G401.6 (cell line): ENCODE measurements around the gene PUS10.
"Not testable (repeated sequence)": the region's sequence is repeated elsewhere in the genome, so short reads cannot be mapped to it uniquely, and the experiment has no call there.

Source experiments
- FAIRE-seq: peaks from 2 replicates; lab custom pipeline; 2012; peaks lifted over from hg19 to GRCh38; lab: Jason Lieb, UNC

PUS10 gene

DNA sequence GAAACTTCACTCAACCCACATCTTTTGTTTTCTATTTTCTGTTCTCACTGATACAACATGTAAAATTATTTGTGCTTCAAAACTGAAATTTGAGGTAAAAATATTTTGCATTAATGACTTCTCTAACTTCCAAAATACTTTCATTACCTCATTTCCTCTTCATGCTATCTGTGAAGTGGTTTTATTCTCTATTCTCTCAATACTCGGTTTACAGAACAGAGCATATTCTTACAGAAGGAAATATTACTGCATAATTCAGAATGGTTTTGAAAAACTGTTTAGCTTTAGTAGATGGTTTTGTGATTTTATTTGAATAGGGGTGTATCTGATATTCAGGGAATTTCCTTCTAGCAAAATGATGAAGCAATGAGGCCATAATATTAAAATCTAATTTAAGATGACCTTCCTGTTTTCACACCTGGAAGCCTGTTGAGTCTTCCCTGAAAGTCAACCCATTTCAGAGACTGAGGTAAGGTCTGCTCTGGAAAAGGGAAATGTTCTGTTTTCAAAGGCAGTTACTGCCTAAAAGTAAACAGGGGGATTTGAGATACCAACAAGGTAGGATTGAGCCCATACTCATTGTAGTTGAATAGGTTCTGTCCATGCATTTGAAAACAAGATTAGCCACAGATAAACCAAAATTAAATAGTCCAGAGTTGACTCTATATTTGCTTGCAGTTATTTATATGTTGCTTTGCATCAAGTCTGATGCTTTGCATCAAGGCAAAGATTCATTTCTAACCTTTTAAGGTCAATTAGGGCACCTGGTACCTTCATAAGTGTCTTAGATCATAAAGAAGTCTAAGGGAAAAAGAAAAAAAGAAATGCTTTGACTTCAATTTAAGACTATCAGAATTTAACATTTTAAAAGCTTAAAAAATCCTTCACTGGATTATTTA lies 51.3 kb downstream of the PUS10 start:
- FAIRE-seq = no peak

DNA sequence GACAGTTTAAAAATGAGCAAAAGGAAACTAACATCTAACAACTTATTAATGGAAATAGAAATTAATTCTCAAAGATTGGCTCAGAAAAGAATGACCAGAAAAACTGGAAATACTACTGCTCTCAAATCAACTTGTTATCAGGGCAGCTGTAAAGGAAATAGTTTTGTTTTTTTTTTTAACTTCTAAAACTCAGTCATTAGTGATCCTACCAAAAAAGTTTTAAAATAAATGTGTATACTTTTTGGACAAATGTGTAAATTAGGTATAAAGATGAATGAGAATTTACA lies 52.6 kb downstream of the PUS10 start:
- no peak for FAIRE-seq

GRCh38 chr2:60964651-60965498 lies 53.2 kb downstream of the PUS10 start:
- FAIRE-seq = no peak

DNA sequence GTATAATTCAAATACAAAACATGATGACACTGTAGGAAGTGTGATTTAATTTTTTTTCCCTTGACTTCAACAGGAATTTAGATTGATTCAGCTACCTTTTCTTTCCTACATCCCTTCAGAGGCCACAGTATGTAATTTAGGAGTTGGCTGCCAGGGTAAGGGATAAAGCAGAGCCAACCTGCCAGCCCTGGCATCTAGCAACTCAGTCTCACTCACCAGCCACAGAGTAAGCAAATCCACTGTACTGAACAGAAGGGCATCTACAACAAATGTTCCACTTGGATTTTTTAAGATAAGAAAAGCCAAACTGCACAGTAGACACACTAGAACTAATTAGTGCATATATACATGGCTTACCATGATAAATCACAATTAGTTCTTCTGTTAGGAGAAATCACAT lies 54.9 kb downstream of the PUS10 start:
- no peak for FAIRE-seq

DNA sequence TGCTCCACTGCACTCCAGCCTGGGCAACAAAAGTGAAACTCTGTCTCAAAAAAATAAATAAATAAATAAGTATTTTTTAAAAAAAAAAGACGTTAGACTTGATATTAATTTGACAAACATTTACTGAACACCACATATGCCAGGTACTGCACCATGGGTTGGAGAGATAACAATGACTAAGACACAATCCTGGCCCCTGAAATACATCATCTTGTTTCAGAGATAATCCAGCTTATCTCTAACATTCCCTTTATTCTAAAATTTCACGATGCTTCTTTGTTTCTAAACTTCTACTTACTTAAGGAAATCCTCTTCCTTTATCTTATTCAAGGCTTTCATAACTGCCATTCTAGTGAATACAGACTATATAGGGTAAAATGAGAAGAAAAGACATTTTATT lies 55.5 kb downstream of the PUS10 start:
- FAIRE-seq = no peak

DNA sequence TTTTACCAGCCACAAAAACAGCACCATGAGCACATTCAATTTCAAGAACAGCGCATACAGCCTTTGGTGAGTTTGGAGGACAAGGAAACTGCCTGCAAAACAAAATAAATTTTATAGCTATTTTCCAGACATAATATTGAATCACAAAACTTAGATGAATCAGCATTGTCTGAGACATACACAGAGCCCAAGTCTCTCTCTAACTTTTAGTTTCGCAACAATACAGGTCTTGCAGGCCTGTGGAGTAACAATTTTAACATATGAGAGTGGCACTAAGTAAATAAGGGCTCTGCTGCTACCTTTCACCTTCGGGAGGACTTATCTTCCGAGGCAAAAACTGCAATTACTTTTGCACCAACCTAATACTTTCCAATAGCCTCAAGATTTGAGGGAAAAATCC lies 56.6 kb downstream of the PUS10 start:
- FAIRE-seq = no peak

DNA sequence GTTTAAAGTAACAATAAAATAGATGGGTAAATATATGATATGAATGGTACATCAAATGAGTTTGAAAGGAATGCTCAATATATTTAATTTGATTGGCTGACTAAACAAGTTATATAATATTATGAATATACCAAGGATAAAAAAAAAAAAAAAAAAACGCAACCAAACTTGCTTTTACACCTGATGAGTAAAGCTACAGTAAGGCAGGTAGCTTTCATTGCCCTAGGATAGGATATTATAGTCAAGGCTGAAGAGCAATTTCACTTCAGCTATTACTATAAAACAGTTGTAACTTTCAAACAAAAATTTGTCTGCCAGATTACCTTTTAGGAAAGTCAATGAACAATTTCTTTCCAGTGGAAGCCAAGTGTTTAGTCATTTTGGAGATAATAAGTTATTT lies 57.3 kb downstream of the PUS10 start:
- no peak for FAIRE-seq

- FAIRE-seq = no peak
These were observed 58.6 kb downstream of the PUS10 start for GRCh38 chr2:60959501-60959900.

- FAIRE-seq = no peak
These were observed 59.3 kb downstream of the PUS10 start for GRCh38 chr2:60958800-60959199.

DNA sequence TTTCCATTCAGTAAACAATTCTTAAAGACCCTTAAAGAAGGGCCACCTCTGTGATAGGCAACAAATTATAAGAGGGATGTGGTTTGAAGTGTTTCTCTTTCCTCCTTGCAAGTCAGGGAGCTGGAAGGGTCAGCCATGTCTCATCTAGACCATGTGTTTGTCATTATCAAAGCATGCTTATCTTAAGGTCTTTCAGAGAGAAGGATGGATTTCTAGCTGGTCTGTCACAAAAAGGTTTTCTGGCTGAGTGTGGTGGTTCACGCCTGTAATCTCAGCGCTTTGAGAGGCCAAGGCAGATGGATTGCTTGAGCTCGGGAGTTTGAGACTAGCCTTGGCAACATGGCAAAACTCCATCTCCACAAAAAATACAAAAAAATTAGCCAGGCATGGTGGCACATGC lies 59.7 kb downstream of the PUS10 start:
- FAIRE-seq = no peak

DNA sequence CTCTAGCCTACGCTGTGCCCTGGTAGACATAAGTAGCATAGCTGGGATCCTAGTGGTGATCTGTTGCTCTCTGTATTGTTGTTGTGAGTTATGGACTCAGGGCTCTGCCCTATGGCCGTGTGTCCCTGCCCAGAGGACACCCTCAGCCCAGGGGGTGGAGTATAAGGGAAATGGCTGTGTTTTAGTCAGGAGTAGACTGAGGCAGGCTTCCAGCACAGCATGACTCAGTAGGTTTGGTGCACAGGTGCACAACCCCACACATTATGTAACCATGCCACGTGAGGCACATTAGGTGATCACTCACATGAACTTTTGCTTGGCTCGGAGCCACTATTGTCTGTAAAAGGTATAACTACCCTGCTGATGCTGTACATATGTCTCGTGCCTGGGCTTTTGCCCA lies 60.4 kb downstream of the PUS10 start:
- no peak for FAIRE-seq

- no peak for FAIRE-seq
These were observed 60.8 kb downstream of the PUS10 start for GRCh38 chr2:60957224-60957623.

DNA sequence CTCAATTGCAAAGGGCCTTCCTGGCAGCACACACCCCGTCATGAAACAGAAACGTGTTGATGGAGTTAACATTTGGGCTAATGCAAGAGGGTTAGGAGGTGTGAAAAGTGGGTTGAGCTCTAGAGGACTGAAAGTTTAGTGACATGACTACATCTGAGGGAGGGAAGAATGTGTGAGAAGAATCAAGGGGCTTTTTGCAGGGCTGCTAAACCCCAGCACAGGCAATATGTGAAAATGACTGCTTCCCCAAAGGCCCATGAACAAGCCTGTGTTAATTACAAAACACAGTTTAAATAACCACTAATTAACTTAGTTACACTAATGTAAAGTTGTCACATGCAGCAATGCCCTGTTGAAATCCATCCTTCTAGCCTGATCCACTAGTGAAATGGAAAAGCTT lies 63.9 kb downstream of the PUS10 start:
- FAIRE-seq = no peak

DNA sequence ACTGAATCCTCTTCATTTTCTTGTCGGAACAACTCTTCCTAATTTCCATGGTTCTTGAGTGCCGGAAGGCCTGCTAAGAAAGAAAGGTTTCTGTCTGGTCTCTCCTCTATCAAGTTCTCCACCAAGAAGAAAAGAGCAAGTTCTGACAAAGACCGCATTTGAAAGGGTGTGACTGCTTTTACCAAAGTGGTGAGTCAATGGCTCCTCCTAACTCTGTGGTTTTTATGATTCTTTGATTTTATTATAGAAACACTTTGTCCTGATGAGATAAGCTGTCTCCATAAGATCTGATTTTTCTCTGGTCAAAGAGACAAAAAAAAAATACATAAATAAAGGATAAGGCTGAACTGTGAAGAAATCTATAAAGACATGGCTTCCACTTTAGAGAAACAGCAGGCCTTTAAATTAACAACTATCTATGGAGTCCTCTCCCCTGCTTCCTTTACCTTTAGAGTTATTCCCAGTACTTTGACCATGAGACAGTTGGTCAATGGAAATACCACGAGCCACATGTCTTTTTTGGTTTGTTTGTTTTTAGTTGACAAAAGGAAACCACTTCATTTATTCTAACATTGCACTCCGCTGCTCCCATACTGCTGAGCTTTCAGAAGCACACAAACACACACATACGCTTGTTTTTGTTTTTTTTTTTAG lies 69.0 kb downstream of the PUS10 start:
- FAIRE-seq = no peak

DNA sequence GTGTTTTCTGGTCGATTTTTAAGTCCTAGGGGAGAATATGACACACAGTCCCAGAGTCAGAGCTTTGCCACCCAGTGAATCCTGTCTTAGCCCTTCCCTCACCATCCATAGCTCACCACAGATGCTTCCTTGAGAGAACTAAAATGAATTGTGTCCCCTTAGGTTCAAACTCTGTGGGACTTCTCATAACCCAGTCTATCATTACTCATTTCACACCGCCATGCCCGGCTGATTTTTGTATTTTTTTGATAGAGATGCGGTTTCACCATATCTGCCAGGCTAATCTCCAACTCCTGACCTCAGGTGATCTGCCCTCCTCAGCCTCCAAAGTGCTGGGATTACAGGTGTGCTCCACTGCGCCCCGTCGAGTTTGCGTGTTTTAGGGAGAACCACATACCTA lies 69.9 kb downstream of the PUS10 start:
- no peak for FAIRE-seq

- FAIRE-seq = no peak
These were observed 71.0 kb downstream of the PUS10 start for GRCh38 chr2:60947056-60947455.

DNA sequence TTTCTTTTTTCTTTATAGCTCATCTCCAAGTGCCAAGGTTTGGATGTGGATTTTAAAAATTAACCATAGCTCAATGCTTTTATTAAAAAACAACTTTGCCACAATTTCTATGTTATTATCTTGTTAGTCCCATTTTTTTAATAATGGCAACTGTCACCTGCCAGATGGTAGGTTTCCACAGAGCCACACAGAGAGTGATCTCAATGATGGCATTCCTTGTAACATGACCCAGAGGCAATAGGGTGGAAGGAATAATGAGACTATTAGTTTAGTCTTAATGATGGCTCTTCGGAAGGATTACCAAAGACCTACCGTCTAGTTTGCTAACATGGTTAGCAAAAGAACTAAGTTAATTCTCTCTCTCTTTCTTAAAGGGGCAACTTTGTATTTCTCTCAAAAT lies 72.7 kb downstream of the PUS10 start:
- FAIRE-seq = no peak

DNA sequence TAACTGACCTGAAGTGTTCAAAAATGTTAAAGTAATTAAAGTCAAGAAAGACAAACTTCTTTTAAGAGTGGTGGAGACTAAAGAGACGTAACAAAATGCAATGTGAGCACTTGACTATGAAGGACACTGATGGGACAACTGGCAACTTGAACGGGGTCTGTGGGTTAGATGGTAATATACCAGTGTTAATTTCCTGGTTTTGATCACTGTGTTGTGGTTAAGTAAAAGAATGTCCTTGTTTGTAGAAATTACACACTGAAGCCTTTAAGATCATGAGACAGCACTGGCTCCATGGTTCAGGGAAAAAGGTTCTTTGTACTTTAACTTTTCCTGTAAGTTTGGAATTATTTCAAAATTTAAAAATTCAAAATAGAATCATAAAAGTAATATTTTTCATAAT lies 78.4 kb downstream of the PUS10 start:
- FAIRE-seq = no peak

GRCh38 chr2:60938301-60938700 lies 79.8 kb downstream of the PUS10 start:
- FAIRE-seq = no peak

GRCh38 chr2:60936757-60937156 lies 81.3 kb downstream of the PUS10 start:
- no peak for FAIRE-seq

GRCh38 chr2:60934165-60934722 lies 83.8 kb downstream of the PUS10 start:
- no peak for FAIRE-seq

DNA sequence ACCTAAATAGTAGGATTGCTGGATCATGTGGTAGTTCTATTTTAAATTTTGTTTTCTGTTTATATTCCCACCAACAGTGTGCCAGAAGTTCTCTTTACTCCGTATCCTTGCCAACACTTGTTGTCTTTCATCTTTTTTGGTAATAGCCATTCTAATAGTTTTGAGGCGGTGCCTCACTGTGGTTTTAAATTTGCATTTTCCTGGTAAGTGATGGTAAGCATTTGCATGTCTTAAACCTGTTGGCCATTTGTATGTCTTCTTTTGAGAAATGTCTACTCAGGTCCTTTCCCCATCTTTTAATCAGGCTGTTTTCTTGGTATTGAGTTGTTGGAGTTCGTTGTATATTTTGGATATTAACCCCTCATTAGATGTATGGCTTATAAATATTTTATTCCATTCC lies 85.1 kb downstream of the PUS10 start:
- no peak for FAIRE-seq

- FAIRE-seq = not testable (repeated sequence)
These were observed 86.0 kb downstream of the PUS10 start for GRCh38 chr2:60932061-60932460.
